ENCODE measurements around the gene SORCS1. TPM values are rescaled to one million over a fixed set of nuclear protein-coding genes. Genes with fewer than 3 reads are reported as not detected.

Gene SORCS1
- total RNA-seq, 1 experiment from 2014 or later, result 0.11 TPM

- ATAC-seq, result no peak
- no TSS peak for BruUV-seq (replicated peaks)
Observed at GRCh38 chr10:106825576-106826364, 338.7 kb downstream of the SORCS1 start.

GRCh38 chr10:106820579-106820978 lies 343.9 kb downstream of the SORCS1 start:
- intact Hi-C loops (cut with micrococcal nuclease), result no loop called here
- Histone ChIP-seq H3K9me2 (replicated peaks; ENCODE audit: low read length) (no peaks in the 10 kb centered on the region), H3K36me3 (ENCODE audit: low read depth, low read length) (no peaks in the 10 kb centered on the region), H3K4me2 (ENCODE audit: low read length) (no peak overlapping the region), H3K9ac (ENCODE audit: low read length) (no peak overlapping the region), H3K4me1 (ENCODE audit: insufficient read depth, low read length) (no peaks in the 10 kb centered on the region), H3K9me3 (ENCODE audit: low read length) (no peaks in the 10 kb centered on the region), H3K27me3 (ENCODE audit: low read length) (peaks cover 73% of the 10 kb centered on the region), H3K27ac (ENCODE audit: low read length) (no peak overlapping the region), H2AFZ (ENCODE audit: low read length) (no peak overlapping the region), H4K20me1 (ENCODE audit: low read length) (no peaks in the 10 kb centered on the region), H3F3A (ENCODE audit: low read length, unreplicated experiment) (no peaks in the 10 kb centered on the region), H3K79me2 (ENCODE audit: low read length) (no peaks in the 10 kb centered on the region), H3K4me3 (ENCODE audit: low read length) (no peak overlapping the region)
- ATAC-seq (no peak), DNase-seq (no peak)
- TF ChIP-seq EZH2 (IDR thresholded peaks at IDR 0.05; ENCODE audit: low read length, unreplicated experiment) (no peak), CTCF (conservative IDR thresholded peaks at IDR 0.05; ENCODE audit: low read depth, low read length) (no peak), EZH2phosphoT487 (IDR thresholded peaks at IDR 0.05; ENCODE audit: borderline replicate concordance, low read length) (no peak)
- CTCF ChIA-PET, result no interaction called here
- no TSS peak for BruUV-seq (replicated peaks)
- POLR2A ChIA-PET (ENCODE audit: unreplicated experiment), result no interaction called here

More at GRCh38 chr10:106825576-106826364, 338.7 kb downstream of the SORCS1 start:
- Histone ChIP-seq H3K4me1 (ENCODE audit: insufficient read depth, low read length) (no peaks in the 10 kb centered on the region), H3K27ac (ENCODE audit: low read length) (no peak overlapping the region), H4K20me1 (ENCODE audit: low read length) (no peaks in the 10 kb centered on the region), H3K27me3 (ENCODE audit: low read length) (peaks cover 69% of the 10 kb centered on the region), H3K36me3 (ENCODE audit: low read depth, low read length) (no peaks in the 10 kb centered on the region), H3K9ac (ENCODE audit: low read length) (no peak overlapping the region), H3F3A (ENCODE audit: low read length, unreplicated experiment) (no peaks in the 10 kb centered on the region), H3K9me2 (replicated peaks; ENCODE audit: low read length) (no peaks in the 10 kb centered on the region), H2AFZ (ENCODE audit: low read length) (no peak overlapping the region), H3K9me3 (ENCODE audit: low read length) (no peaks in the 10 kb centered on the region), H3K4me2 (ENCODE audit: low read length) (no peak overlapping the region), H3K79me2 (ENCODE audit: low read length) (no peaks in the 10 kb centered on the region), H3K4me3 (ENCODE audit: low read length) (no peak overlapping the region)
- no peak for DNase-seq
- TF ChIP-seq EZH2 (IDR thresholded peaks at IDR 0.05; ENCODE audit: low read length, unreplicated experiment) (no peak), CTCF (conservative IDR thresholded peaks at IDR 0.05; ENCODE audit: low read depth, low read length) (no peak), EZH2phosphoT487 (IDR thresholded peaks at IDR 0.05; ENCODE audit: borderline replicate concordance, low read length) (no peak)
- ChIA-PET CTCF (no interaction called here), POLR2A (ENCODE audit: unreplicated experiment) (no interaction called here)
- intact Hi-C loops (cut with micrococcal nuclease), result no loop called here

GRCh38 chr10:106819490-106819889 lies 345.0 kb downstream of the SORCS1 start:
- Histone ChIP-seq H3K9ac (ENCODE audit: low read length) (no peak overlapping the region), H3K4me1 (ENCODE audit: insufficient read depth, low read length) (no peaks in the 10 kb centered on the region), H3K79me2 (ENCODE audit: low read length) (no peaks in the 10 kb centered on the region), H3K4me3 (ENCODE audit: low read length) (no peak overlapping the region), H3K4me2 (ENCODE audit: low read length) (no peak overlapping the region), H4K20me1 (ENCODE audit: low read length) (no peaks in the 10 kb centered on the region), H3K27ac (ENCODE audit: low read length) (no peak overlapping the region), H3K9me3 (ENCODE audit: low read length) (no peaks in the 10 kb centered on the region), H3K27me3 (ENCODE audit: low read length) (peaks cover 72% of the 10 kb centered on the region), H2AFZ (ENCODE audit: low read length) (no peak overlapping the region), H3K9me2 (replicated peaks; ENCODE audit: low read length) (no peaks in the 10 kb centered on the region), H3F3A (ENCODE audit: low read length, unreplicated experiment) (no peaks in the 10 kb centered on the region), H3K36me3 (ENCODE audit: low read depth, low read length) (no peaks in the 10 kb centered on the region)
- TF ChIP-seq CTCF (conservative IDR thresholded peaks at IDR 0.05; ENCODE audit: low read depth, low read length), result no peak
- intact Hi-C loops (cut with micrococcal nuclease), result no loop called here
- CTCF ChIA-PET, result no interaction called here
- no peak for DNase-seq
- BruUV-seq (replicated peaks), result no TSS peak
- no peak for ATAC-seq
- POLR2A ChIA-PET (ENCODE audit: unreplicated experiment), result no interaction called here
